Left ventricle myocardium inferior (tissue), 1 donor: ENCODE results near the gene FAM3A. TPM values are rescaled to one million over a fixed set of nuclear protein-coding genes. Genes with fewer than 3 reads are reported as not detected.
A peak's percentile ranks its signal among the peaks of the same experiment; 100 is the strongest.

Experiments used
- DNase-seq: peaks from one replicate; pipeline ENCODE4 v3.0.0-alpha.2; 2020
- H3K27ac ChIP-seq: fragments of 200-600 bp; replicated peaks from 2 replicates; pipeline ENCODE4 v1.8.0; 2021
- H3K27me3 ChIP-seq: fragments of 200-600 bp; 2 replicates; pipeline ENCODE4 v1.8.0; 2021; ENCODE audit warnings: low read depth
- H3K36me3 ChIP-seq: fragments of 200-600 bp; 2 replicates; pipeline ENCODE4 v1.8.0; 2021
- H3K4me1 ChIP-seq: fragments of 200-600 bp; 2 replicates; pipeline ENCODE4 v1.8.0; 2021
- H3K4me3 ChIP-seq: fragments of 200-600 bp; 2 replicates; pipeline ENCODE4 v1.8.0; 2021; ENCODE audit warnings: mild to moderate bottlenecking, moderate library complexity
- H3K9me3 ChIP-seq: fragments of 200-600 bp; replicated peaks from 2 replicates; pipeline ENCODE4 v1.8.0; 2021
- CTCF ChIP-seq: fragments of 200-600 bp; IDR thresholded peaks from 2 replicates; pipeline ENCODE4 v1.8.0; 2021; ENCODE audit warnings: antibody characterized with exemption, mild to moderate bottlenecking, borderline replicate concordance
- intact Hi-C: fragments of 100-400 bp; cut with micrococcal nuclease; formaldehyde crosslinking; loops from one replicate; pipeline ENCODE4 v1.11.0; 2022
- total RNA-seq: library from RNA; stranded (reverse); fragmentation: NEBNext Ultra II Directional; extraction: Animal tissue kit (Norgen Biotek cat#: 25700); gene quantifications from one replicate; pipeline ENCODE4 v1.2.1, GENCODE V29; 2021
- donor health status: DM: no; HTN: yes; CAD: no; lungs with severe emphysema.

Gene FAM3A
- total RNA-seq, 1 donor from 2014 or later, result 52.0 TPM

GRCh38 chrX:154460326-154460725 is 55.7 kb downstream of the FAM3A start:
- TF ChIP-seq CTCF, result no peak
- H3K4me3 ChIP-seq, result no peak overlapping the region
- DNase-seq, result no peak
- no peaks in the 10 kb centered on the region for H3K9me3 ChIP-seq
- H3K27me3 ChIP-seq, result no peaks in the 10 kb centered on the region
- H3K4me1 ChIP-seq, result peaks cover 9% of the 10 kb centered on the region
- H3K36me3 ChIP-seq, result peaks cover 4% of the 10 kb centered on the region
- no peak overlapping the region for H3K27ac ChIP-seq
- intact Hi-C loops, result no loop called here

- intact Hi-C loops, result no loop called here
- Histone ChIP-seq H3K4me3 (peak overlapping the region; percentile 75), H3K9me3 (no peaks in the 10 kb centered on the region), H3K27me3 (no peaks in the 10 kb centered on the region), H3K36me3 (peaks cover 3% of the 10 kb centered on the region), H3K4me1 (peaks cover 9% of the 10 kb centered on the region), H3K27ac (no peak overlapping the region)
- TF ChIP-seq CTCF, result no peak
- no peak for DNase-seq
Observed at GRCh38 chrX:154459832-154460231, 56.2 kb downstream of the FAM3A start.

GRCh38 chrX:154458954-154459778 is 56.9 kb downstream of the FAM3A start:
- no peaks in the 10 kb centered on the region for H3K9me3 ChIP-seq
- no peaks in the 10 kb centered on the region for H3K27me3 ChIP-seq
- peak; percentile 28 for DNase-seq
- H3K27ac ChIP-seq, result peak overlapping the region; percentile 74
- no peak for TF ChIP-seq CTCF
- intact Hi-C loops, result no loop called here
- H3K4me3 ChIP-seq, result peak overlapping the region; percentile 75
- peaks cover 9% of the 10 kb centered on the region for H3K4me1 ChIP-seq
- H3K36me3 ChIP-seq, result peaks cover 3% of the 10 kb centered on the region

GRCh38 chrX:154458116-154458953 is 57.7 kb downstream of the FAM3A start, which contains the start of gene PLXNA3:
Gene PLXNA3, plus strand, starts transcription at chrX:154458281. Its CDS starts 1,903 bp downstream, at chrX:154460184.
- TF ChIP-seq CTCF, result no peak
- no peaks in the 10 kb centered on the region for H3K27me3 ChIP-seq
- peak within 1 kb of the TSS; percentile 75 for H3K4me3 ChIP-seq
- peak within 1 kb of the TSS; percentile 74 for H3K27ac ChIP-seq
- intact Hi-C loops, result no loop called here
- H3K4me1 ChIP-seq, result peaks cover 9% of the 10 kb centered on the region
- no peaks in the 10 kb centered on the region for H3K9me3 ChIP-seq
- DNase-seq, result peak; percentile 54
- H3K36me3 ChIP-seq, result no peaks in the 10 kb centered on the region

- peaks cover 9% of the 10 kb centered on the region for H3K4me1 ChIP-seq
- H3K27ac ChIP-seq, result peak overlapping the region; percentile 74
- H3K36me3 ChIP-seq, result no peaks in the 10 kb centered on the region
- intact Hi-C loops, result no loop called here
- H3K27me3 ChIP-seq, result no peaks in the 10 kb centered on the region
- no peak for TF ChIP-seq CTCF
- no peaks in the 10 kb centered on the region for H3K9me3 ChIP-seq
- H3K4me3 ChIP-seq, result peak overlapping the region; percentile 75
- no peak for DNase-seq
Observed at GRCh38 chrX:154457491-154458115, 58.4 kb downstream of the FAM3A start.
